Left ventricle myocardium inferior (tissue), 1 donor: ENCODE results near the gene PHF1. TPM values are rescaled to one million over a fixed set of nuclear protein-coding genes. Genes with fewer than 3 reads are reported as not detected.

Source experiments
- DNase-seq: peaks from one replicate; pipeline ENCODE4 v3.0.0-alpha.2; 2020
- H3K27ac ChIP-seq: fragments of 200-600 bp; replicated peaks from 2 replicates; pipeline ENCODE4 v1.8.0; 2021
- H3K27me3 ChIP-seq: fragments of 200-600 bp; 2 replicates; pipeline ENCODE4 v1.8.0; 2021; ENCODE audit warnings: low read depth
- H3K36me3 ChIP-seq: fragments of 200-600 bp; 2 replicates; pipeline ENCODE4 v1.8.0; 2021
- H3K4me1 ChIP-seq: fragments of 200-600 bp; 2 replicates; pipeline ENCODE4 v1.8.0; 2021
- H3K4me3 ChIP-seq: fragments of 200-600 bp; 2 replicates; pipeline ENCODE4 v1.8.0; 2021; ENCODE audit warnings: mild to moderate bottlenecking, moderate library complexity
- H3K9me3 ChIP-seq: fragments of 200-600 bp; replicated peaks from 2 replicates; pipeline ENCODE4 v1.8.0; 2021
- intact Hi-C: fragments of 100-400 bp; cut with micrococcal nuclease; formaldehyde crosslinking; loops from one replicate; pipeline ENCODE4 v1.11.0; 2022
- total RNA-seq: library from RNA; stranded (reverse); fragmentation: NEBNext Ultra II Directional; extraction: Animal tissue kit (Norgen Biotek cat#: 25700); gene quantifications from one replicate; pipeline ENCODE4 v1.2.1, GENCODE V29; 2021
- TF ChIP-seq, protein P1 (sequence below): fragments of 200-600 bp; IDR thresholded peaks from 2 replicates; pipeline ENCODE4 v1.8.0; 2021; ENCODE audit warnings: antibody characterized with exemption, mild to moderate bottlenecking, borderline replicate concordance
- donor health status: DM: no; HTN: yes; CAD: no; lungs with severe emphysema.

PHF1 gene
- total RNA-seq, 1 donor from 2014 or later: 52.2 TPM

DNA sequence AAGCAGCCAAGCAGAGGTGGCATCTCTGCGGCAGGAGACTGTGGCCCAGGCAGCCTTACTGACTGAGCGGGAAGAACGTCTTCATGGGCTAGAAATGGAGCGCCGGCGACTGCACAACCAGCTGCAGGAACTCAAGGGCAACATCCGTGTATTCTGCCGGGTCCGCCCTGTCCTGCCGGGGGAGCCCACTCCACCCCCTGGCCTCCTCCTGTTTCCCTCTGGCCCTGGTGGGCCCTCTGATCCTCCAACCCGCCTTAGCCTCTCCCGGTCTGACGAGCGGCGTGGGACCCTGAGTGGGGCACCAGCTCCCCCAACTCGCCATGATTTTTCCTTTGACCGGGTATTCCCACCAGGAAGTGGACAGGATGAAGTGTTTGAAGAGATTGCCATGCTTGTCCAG, 5.9 kb upstream of the PHF1 start:
- Histone ChIP-seq H3K4me3 (no peak overlapping the region), H3K27ac (no peak overlapping the region), H3K9me3 (no peaks in the 10 kb centered on the region), H3K27me3 (no peaks in the 10 kb centered on the region), H3K36me3 (no peaks in the 10 kb centered on the region), H3K4me1 (peaks cover 3% of the 10 kb centered on the region)
- intact Hi-C loops: no loop called here
- DNase-seq: no peak
- TF ChIP-seq, protein P1, sequence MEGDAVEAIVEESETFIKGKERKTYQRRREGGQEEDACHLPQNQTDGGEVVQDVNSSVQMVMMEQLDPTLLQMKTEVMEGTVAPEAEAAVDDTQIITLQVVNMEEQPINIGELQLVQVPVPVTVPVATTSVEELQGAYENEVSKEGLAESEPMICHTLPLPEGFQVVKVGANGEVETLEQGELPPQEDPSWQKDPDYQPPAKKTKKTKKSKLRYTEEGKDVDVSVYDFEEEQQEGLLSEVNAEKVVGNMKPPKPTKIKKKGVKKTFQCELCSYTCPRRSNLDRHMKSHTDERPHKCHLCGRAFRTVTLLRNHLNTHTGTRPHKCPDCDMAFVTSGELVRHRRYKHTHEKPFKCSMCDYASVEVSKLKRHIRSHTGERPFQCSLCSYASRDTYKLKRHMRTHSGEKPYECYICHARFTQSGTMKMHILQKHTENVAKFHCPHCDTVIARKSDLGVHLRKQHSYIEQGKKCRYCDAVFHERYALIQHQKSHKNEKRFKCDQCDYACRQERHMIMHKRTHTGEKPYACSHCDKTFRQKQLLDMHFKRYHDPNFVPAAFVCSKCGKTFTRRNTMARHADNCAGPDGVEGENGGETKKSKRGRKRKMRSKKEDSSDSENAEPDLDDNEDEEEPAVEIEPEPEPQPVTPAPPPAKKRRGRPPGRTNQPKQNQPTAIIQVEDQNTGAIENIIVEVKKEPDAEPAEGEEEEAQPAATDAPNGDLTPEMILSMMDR: no peak

DNA sequence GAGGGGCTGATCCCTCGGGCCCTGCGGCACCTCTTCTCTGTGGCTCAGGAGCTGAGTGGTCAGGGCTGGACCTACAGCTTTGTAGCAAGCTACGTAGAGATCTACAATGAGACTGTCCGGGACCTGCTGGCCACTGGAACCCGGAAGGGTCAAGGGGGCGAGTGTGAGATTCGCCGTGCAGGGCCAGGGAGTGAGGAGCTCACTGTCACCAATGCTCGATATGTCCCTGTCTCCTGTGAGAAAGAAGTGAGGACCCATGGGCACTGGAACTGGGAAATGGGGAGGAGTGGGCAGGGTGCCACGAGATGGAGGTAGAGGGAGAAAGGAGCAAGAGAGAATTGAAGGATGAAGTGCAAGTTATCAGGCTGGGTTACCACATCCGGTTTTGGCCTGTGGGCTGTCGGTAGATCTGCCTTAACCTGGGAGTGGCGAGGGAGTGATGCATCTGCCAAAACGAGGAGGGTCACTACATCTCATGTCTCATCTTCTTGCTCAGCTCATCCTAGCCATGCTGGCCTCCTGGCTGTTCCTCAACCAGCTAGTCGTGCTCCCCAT, 5.4 kb upstream of the PHF1 start:
- H3K4me1 ChIP-seq: peaks cover 5% of the 10 kb centered on the region
- no peaks in the 10 kb centered on the region for H3K9me3 ChIP-seq
- no peaks in the 10 kb centered on the region for H3K27me3 ChIP-seq
- TF ChIP-seq, protein P1: no peak
- H3K27ac ChIP-seq: no peak overlapping the region
- intact Hi-C loops: no loop called here
- DNase-seq: no peak
- no peaks in the 10 kb centered on the region for H3K36me3 ChIP-seq
- H3K4me3 ChIP-seq: no peak overlapping the region

DNA sequence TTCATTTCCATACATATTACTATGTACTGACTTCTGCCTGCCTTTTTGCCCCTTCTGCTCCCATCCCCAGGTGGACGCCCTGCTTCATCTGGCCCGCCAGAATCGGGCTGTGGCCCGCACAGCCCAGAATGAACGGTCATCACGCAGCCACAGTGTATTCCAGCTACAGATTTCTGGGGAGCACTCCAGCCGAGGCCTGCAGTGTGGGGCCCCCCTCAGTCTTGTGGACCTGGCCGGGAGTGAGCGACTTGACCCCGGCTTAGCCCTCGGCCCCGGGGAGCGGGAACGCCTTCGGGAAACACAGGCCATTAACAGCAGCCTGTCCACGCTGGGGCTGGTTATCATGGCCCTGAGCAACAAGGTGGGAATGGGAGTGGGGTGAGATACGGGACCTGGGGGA, 4.7 kb upstream of the PHF1 start:
- DNase-seq: no peak
- TF ChIP-seq, protein P1: no peak

DNA sequence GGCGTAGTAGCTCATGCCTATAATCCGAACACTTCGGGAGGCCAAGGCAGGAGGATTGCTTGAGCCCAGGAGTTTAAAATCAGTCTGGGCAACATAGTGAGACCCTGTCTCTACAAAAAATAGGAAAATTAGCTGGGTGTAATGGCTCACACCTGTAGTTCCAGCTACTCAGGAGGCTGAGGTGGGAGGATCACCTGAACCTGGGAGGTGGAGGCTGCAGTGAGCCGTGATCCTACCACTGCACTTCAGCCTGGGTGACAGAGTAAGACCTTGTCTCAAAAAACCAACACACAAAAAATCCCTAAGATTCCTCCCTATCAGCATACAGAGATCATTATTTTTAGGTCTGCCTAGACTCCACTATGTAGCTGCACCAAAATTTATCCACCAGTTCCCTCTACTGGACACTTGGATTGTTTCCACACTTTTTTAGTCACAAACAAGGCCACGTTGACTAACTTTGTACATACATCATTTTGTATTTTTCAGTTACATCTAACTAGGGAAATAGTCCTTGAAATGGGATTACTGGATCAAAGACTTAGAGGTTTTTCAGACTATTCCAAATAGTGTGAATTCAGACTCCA, 3.6 kb upstream of the PHF1 start:
- no peak for DNase-seq
- H3K9me3 ChIP-seq: no peaks in the 10 kb centered on the region
- H3K36me3 ChIP-seq: peaks cover 2% of the 10 kb centered on the region
- H3K27me3 ChIP-seq: no peaks in the 10 kb centered on the region
- H3K4me1 ChIP-seq: peaks cover 18% of the 10 kb centered on the region
- intact Hi-C loops: no loop called here
- no peak overlapping the region for H3K27ac ChIP-seq
- TF ChIP-seq, protein P1: peak; percentile 27
- no peak overlapping the region for H3K4me3 ChIP-seq

More for the DNA sequence above, 4.7 kb upstream of the PHF1 start:
- Histone ChIP-seq H3K27me3 (no peaks in the 10 kb centered on the region), H3K4me1 (peaks cover 7% of the 10 kb centered on the region), H3K27ac (no peak overlapping the region), H3K36me3 (no peaks in the 10 kb centered on the region), H3K9me3 (no peaks in the 10 kb centered on the region), H3K4me3 (no peak overlapping the region)
- intact Hi-C loops: no loop called here

DNA sequence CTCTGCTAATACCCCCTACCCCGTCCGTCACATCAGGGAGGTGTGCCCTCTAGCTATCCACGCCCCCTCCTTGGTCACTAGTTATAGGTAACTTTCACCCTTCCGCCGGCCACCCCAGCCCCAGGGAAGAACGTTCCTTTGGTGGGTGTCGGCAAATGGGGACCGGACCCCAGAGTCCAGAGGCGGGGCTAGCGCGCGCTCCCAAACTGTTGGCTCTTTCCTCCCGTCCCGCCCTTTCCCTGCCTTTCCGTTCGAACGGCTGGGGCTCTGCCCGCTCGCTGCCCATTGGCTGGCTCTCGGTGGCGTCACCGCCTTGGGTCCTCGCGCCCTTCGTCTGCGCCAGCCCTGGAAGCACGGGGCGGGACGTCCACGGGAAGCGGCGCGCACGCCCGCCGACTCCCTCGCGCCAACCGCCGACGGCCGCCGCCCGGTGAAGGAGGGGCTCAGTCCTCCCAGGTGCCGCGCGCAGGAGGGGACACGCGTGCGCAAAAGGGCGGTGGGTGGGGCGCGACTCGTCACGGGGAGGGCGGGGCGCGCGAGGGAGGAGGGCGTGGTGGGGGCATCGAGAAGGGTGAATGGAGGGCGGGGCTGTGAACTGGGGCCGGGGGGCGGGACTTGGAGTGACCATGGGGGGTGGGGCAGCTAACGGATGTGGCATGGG, 634 bp upstream of the PHF1 start:
- no peaks in the 10 kb centered on the region for H3K27me3 ChIP-seq
- peaks cover 32% of the 10 kb centered on the region for H3K36me3 ChIP-seq
- intact Hi-C loops: no loop called here
- H3K9me3 ChIP-seq: no peaks in the 10 kb centered on the region
- peak overlapping the region; percentile 100 for H3K4me3 ChIP-seq
- TF ChIP-seq, protein P1: no peak
- H3K4me1 ChIP-seq: peaks cover 43% of the 10 kb centered on the region
- peak overlapping the region; percentile 100 for H3K27ac ChIP-seq
- DNase-seq: peak; percentile 98
